ENCODE data around the gene PARP16. TPM values are rescaled to one million over a fixed set of nuclear protein-coding genes. Genes with fewer than 3 reads are reported as not detected.
A peak's percentile ranks its signal among the peaks of the same experiment; 100 is the strongest.

Gene PARP16
- polyA plus RNA-seq, 1 experiment: 5.2 TPM

GRCh38 chr15:65305776-65306175 lies 19.1 kb upstream of the PARP16 start:
- DNase-seq (ENCODE audit: low read depth): no peak
- Histone ChIP-seq H3K36me3 (ENCODE audit: control insufficient read depth, insufficient read depth, low read length) (no peaks in the 10 kb centered on the region), H3K4me3 (ENCODE audit: low read depth, low read length) (no peak overlapping the region), H3K27me3 (ENCODE audit: control insufficient read depth, insufficient read depth, low read length) (no peaks in the 10 kb centered on the region)
- CTCF ChIA-PET: interaction anchor here (2.5 kb wide), 1 partner anchor 10 kb away, joined by 7 read pairs; no protein-coding TSS in a partner anchor
- no peak for TF ChIP-seq CTCF (IDR thresholded peaks at IDR 0.05; ENCODE audit: insufficient read depth, low read depth, low read length)
- POLR2A ChIA-PET: interaction anchor here (0.6 to 0.8 kb wide), 2 partner anchors 104 to 175 kb away, joined by 3 to 5 read pairs; no protein-coding TSS in a partner anchor

- Histone ChIP-seq H3K27me3 (ENCODE audit: control insufficient read depth, insufficient read depth, low read length) (no peaks in the 10 kb centered on the region), H3K4me3 (ENCODE audit: low read depth, low read length) (no peak overlapping the region), H3K36me3 (ENCODE audit: control insufficient read depth, insufficient read depth, low read length) (no peaks in the 10 kb centered on the region)
- TF ChIP-seq CTCF (IDR thresholded peaks at IDR 0.05; ENCODE audit: insufficient read depth, low read depth, low read length): no peak
- CTCF ChIA-PET: interaction anchor here (0.7 to 2.5 kb wide), 5 partner anchors 11 to 124 kb away, joined by 3 to 7 read pairs (median 3); no protein-coding TSS in a partner anchor
- POLR2A ChIA-PET: interaction anchor here (0.6 to 1.6 kb wide), 8 partner anchors 7 to 1470 kb away, joined by 3 to 12 read pairs (median 4); partner anchors contain the start of genes CLPX and PARP16
- no peak for DNase-seq (ENCODE audit: low read depth)
Observed at GRCh38 chr15:65305150-65305758, 18.6 kb upstream of the PARP16 start.

- peak; percentile 91 for DNase-seq (ENCODE audit: low read depth)
- Histone ChIP-seq H3K36me3 (ENCODE audit: control insufficient read depth, insufficient read depth, low read length) (no peaks in the 10 kb centered on the region), H3K4me3 (ENCODE audit: low read depth, low read length) (peak within 1 kb of the TSS; percentile 48), H3K27me3 (ENCODE audit: control insufficient read depth, insufficient read depth, low read length) (no peaks in the 10 kb centered on the region)
- TF ChIP-seq CTCF (IDR thresholded peaks at IDR 0.05; ENCODE audit: insufficient read depth, low read depth, low read length): peak; percentile 92
- CTCF ChIA-PET: interaction anchor here (0.7 to 2.5 kb wide), 5 partner anchors 11 to 124 kb away, joined by 3 to 7 read pairs (median 3); no protein-coding TSS in a partner anchor
- POLR2A ChIA-PET: interaction anchor here (0.6 to 1.6 kb wide), 6 partner anchors 8 to 1471 kb away, joined by 3 to 12 read pairs (median 4); partner anchors contain the start of genes CLPX and PARP16
Observed at GRCh38 chr15:65304381-65305149, 17.9 kb upstream of the PARP16 start, which contains the start of gene RNU5B-1. RNU5B-1 (plus strand) TSS chr15:65304677.

GRCh38 chr15:65303687-65304380 lies 17.2 kb upstream of the PARP16 start:
- TF ChIP-seq CTCF (IDR thresholded peaks at IDR 0.05; ENCODE audit: insufficient read depth, low read depth, low read length): no peak
- POLR2A ChIA-PET: interaction anchor here (1.0 to 1.6 kb wide), 4 partner anchors 13 to 119 kb away, joined by 3 to 12 read pairs (median 6); partner anchors contain the start of genes CLPX and PARP16
- no peak for DNase-seq (ENCODE audit: low read depth)
- Histone ChIP-seq H3K36me3 (ENCODE audit: control insufficient read depth, insufficient read depth, low read length) (no peaks in the 10 kb centered on the region), H3K27me3 (ENCODE audit: control insufficient read depth, insufficient read depth, low read length) (no peaks in the 10 kb centered on the region), H3K4me3 (ENCODE audit: low read depth, low read length) (peak overlapping the region; percentile 48)
- CTCF ChIA-PET: interaction anchor here (1.0 kb wide), 1 partner anchor 10 kb away, joined by 3 read pairs; no protein-coding TSS in a partner anchor
